Measurements from ENCODE around the gene DRC7.

Gene DRC7

GRCh38 chr16:57743886-57744641 is 49.5 kb downstream of the DRC7 start:
- TF ChIP-seq GATA2 (IDR thresholded peaks at IDR 0.05; ENCODE audit: low read depth, low read length) (no peak), GATA3 (IDR thresholded peaks at IDR 0.05; ENCODE audit: low read depth, low read length) (no peak)

GRCh38 chr16:57744642-57744903 is 50.0 kb downstream of the DRC7 start:
- no peak for TF ChIP-seq GATA2 (IDR thresholded peaks at IDR 0.05; ENCODE audit: low read depth, low read length)
- TF ChIP-seq GATA3 (IDR thresholded peaks at IDR 0.05; ENCODE audit: low read depth, low read length) = no peak

GRCh38 chr16:57745768-57746167 is 51.2 kb downstream of the DRC7 start:
- TF ChIP-seq GATA3 (IDR thresholded peaks at IDR 0.05; ENCODE audit: low read depth, low read length) = no peak

- TF ChIP-seq GATA3 (IDR thresholded peaks at IDR 0.05; ENCODE audit: low read depth, low read length) = no peak
- TF ChIP-seq GATA2 (IDR thresholded peaks at IDR 0.05; ENCODE audit: low read depth, low read length) = no peak
Observed at GRCh38 chr16:57747091-57747490, 52.5 kb downstream of the DRC7 start.

GRCh38 chr16:57747496-57747895 is 52.9 kb downstream of the DRC7 start:
- TF ChIP-seq GATA3 (IDR thresholded peaks at IDR 0.05; ENCODE audit: low read depth, low read length) = no peak
- no peak for TF ChIP-seq GATA2 (IDR thresholded peaks at IDR 0.05; ENCODE audit: low read depth, low read length)

GRCh38 chr16:57747996-57748395 is 53.4 kb downstream of the DRC7 start:
- TF ChIP-seq GATA2 (IDR thresholded peaks at IDR 0.05; ENCODE audit: low read depth, low read length) (no peak), GATA3 (IDR thresholded peaks at IDR 0.05; ENCODE audit: low read depth, low read length) (no peak)

- TF ChIP-seq GATA2 (IDR thresholded peaks at IDR 0.05; ENCODE audit: low read depth, low read length) = no peak
- TF ChIP-seq GATA3 (IDR thresholded peaks at IDR 0.05; ENCODE audit: low read depth, low read length) = no peak
Observed at GRCh38 chr16:57748596-57748995, 54.0 kb downstream of the DRC7 start.

- TF ChIP-seq GATA3 (IDR thresholded peaks at IDR 0.05; ENCODE audit: low read depth, low read length) (no peak), GATA2 (IDR thresholded peaks at IDR 0.05; ENCODE audit: low read depth, low read length) (no peak)
Observed at GRCh38 chr16:57749101-57749692, 54.6 kb downstream of the DRC7 start.

GRCh38 chr16:57749856-57750452 is 55.3 kb downstream of the DRC7 start:
- TF ChIP-seq GATA2 (IDR thresholded peaks at IDR 0.05; ENCODE audit: low read depth, low read length) (no peak), GATA3 (IDR thresholded peaks at IDR 0.05; ENCODE audit: low read depth, low read length) (no peak)

GRCh38 chr16:57750796-57751538 is 56.4 kb downstream of the DRC7 start:
- no peak for TF ChIP-seq GATA3 (IDR thresholded peaks at IDR 0.05; ENCODE audit: low read depth, low read length)
- TF ChIP-seq GATA2 (IDR thresholded peaks at IDR 0.05; ENCODE audit: low read depth, low read length) = no peak

- no peak for TF ChIP-seq GATA3 (IDR thresholded peaks at IDR 0.05; ENCODE audit: low read depth, low read length)
- no peak for TF ChIP-seq GATA2 (IDR thresholded peaks at IDR 0.05; ENCODE audit: low read depth, low read length)
Observed at GRCh38 chr16:57751539-57752202, 57.1 kb downstream of the DRC7 start.

GRCh38 chr16:57752203-57752580 is 57.6 kb downstream of the DRC7 start:
- TF ChIP-seq GATA2 (IDR thresholded peaks at IDR 0.05; ENCODE audit: low read depth, low read length) (no peak), GATA3 (IDR thresholded peaks at IDR 0.05; ENCODE audit: low read depth, low read length) (no peak)

GRCh38 chr16:57752581-57753447 is 58.2 kb downstream of the DRC7 start:
- TF ChIP-seq GATA2 (IDR thresholded peaks at IDR 0.05; ENCODE audit: low read depth, low read length) (no peak), GATA3 (IDR thresholded peaks at IDR 0.05; ENCODE audit: low read depth, low read length) (no peak)

Measured in SH-SY5Y (cell line).